GM12878 (cell line): Measurements from ENCODE around the gene ZNF655. TPM values are rescaled to one million over a fixed set of nuclear protein-coding genes. Genes with fewer than 3 reads are reported as not detected.
A peak's percentile ranks its signal among the peaks of the same experiment; 100 is the strongest.

Experiments
- CHD4 ChIP-seq: fragments of 200-600 bp; sonication (generic); IDR thresholded peaks from 2 replicates; pipeline ENCODE4 v1.6.1; 2016; ENCODE audit warnings: mild to moderate bottlenecking
- CREB1 ChIP-seq: IDR thresholded peaks from 2 replicates; pipeline ENCODE4 v1.6.1; 2012; ENCODE audit warnings: low read depth, mild to moderate bottlenecking, inconsistent platforms
- EGR1 ChIP-seq, 2 experiments: IDR thresholded peaks; 1 replicate in 1 of 2; 2 replicates in 1 of 2; pipeline ENCODE4 v1.6.1; 2011 to 2012; ENCODE audit warnings: low read depth in 2 of 2, low read length in 2 of 2, borderline replicate concordance in 1 of 2, mild to moderate bottlenecking in 1 of 2, moderate library complexity in 1 of 2
- EZH2 ChIP-seq: IDR thresholded peaks from 2 replicates; pipeline ENCODE4 v1.6.1; 2012; ENCODE audit warnings: low read depth, mild to moderate bottlenecking, control low read depth, inconsistent platforms, low read length, borderline replicate concordance; ENCODE audit not compliant: control insufficient read depth
- FOXK2 ChIP-seq: fragments of 450-650 bp; IDR thresholded peaks from 2 replicates; pipeline ENCODE4 v1.6.1; 2017; ENCODE audit warnings: mild to moderate bottlenecking, moderate library complexity
- MTA2 ChIP-seq: fragments of 450-650 bp; IDR thresholded peaks from 2 replicates; pipeline ENCODE4 v1.6.1; 2016; ENCODE audit warnings: low read depth, mild to moderate bottlenecking, moderate library complexity
- MTA3 ChIP-seq: IDR thresholded peaks from 2 replicates; pipeline ENCODE4 v1.6.1; 2012; ENCODE audit warnings: low read length, inconsistent platforms, borderline replicate concordance
- MYC ChIP-seq: IDR thresholded peaks from 2 replicates; pipeline ENCODE4 v1.6.1; 2011; ENCODE audit warnings: mild to moderate bottlenecking, low read length, moderate library complexity, inconsistent platforms; ENCODE audit not compliant: insufficient read depth, insufficient replicate concordance, insufficient read length, severe bottlenecking
- NBN ChIP-seq: fragments of 450-650 bp; IDR thresholded peaks from 2 replicates; pipeline ENCODE4 v1.6.1; 2016
- RB1 ChIP-seq: fragments of 450-650 bp; formaldehyde crosslinking; IDR thresholded peaks from 2 replicates; pipeline ENCODE4 v1.6.1; 2017; ENCODE audit warnings: mild to moderate bottlenecking, borderline replicate concordance
- RFX5 ChIP-seq: IDR thresholded peaks from 2 replicates; pipeline ENCODE4 v1.6.1; 2011; ENCODE audit warnings: low read depth, low read length, improper control_type of control experiment
- SMAD1 ChIP-seq: fragments of 450-650 bp; IDR thresholded peaks from 2 replicates; pipeline ENCODE4 v1.6.1; 2018; ENCODE audit warnings: mild to moderate bottlenecking, low read depth; ENCODE audit not compliant: partially characterized antibody
- SMAD5 ChIP-seq: IDR thresholded peaks from 2 replicates; pipeline ENCODE4 v1.6.1; 2016; ENCODE audit warnings: antibody characterized with exemption, low read depth
- SP1 ChIP-seq: IDR thresholded peaks from one replicate; pipeline ENCODE4 v1.6.1; 2011; ENCODE audit warnings: low read depth, low read length
- TAF1 ChIP-seq: IDR thresholded peaks from 2 replicates; pipeline ENCODE4 v1.6.1; 2011; ENCODE audit warnings: mild to moderate bottlenecking, low read depth, low read length, borderline replicate concordance
- YY1 ChIP-seq: IDR thresholded peaks from 2 replicates; pipeline ENCODE4 v1.6.1; 2011; ENCODE audit warnings: low read depth, mild to moderate bottlenecking, low read length
- ZNF217 ChIP-seq: fragments of 450-650 bp; IDR thresholded peaks from 2 replicates; pipeline ENCODE4 v1.6.1; 2017; ENCODE audit warnings: antibody characterized with exemption, mild to moderate bottlenecking
- ZNF622 ChIP-seq: fragments of 450-650 bp; IDR thresholded peaks from 2 replicates; pipeline ENCODE4 v1.6.1; 2017; ENCODE audit warnings: mild to moderate bottlenecking, inconsistent platforms
- polyA plus RNA-seq, 11 experiments: library from polyadenylated mRNA; depleted of rRNA in 4 of 11; unstranded in 6 of 11; stranded (reverse) in 5 of 11; fragments of >200 nt; fragmentation: Nextera tagmentation in 4 of 11; fragmentation: Illumina TruSeq in 1 of 11; extraction: Ambion mirVana in 4 of 11; extraction: Trizol in 1 of 11; gene quantifications; 1 replicate in 1 of 11; 2 replicates in 10 of 11; pipeline versions ENCODE4 v1.2.1 to v1.2.3, GENCODE V29; 2011 to 2016; ENCODE audit warnings: inconsistent platforms in 2 of 11, missing spikeins in 2 of 11, low read depth in 1 of 11
- total RNA-seq, 4 experiments: library from RNA; depleted of rRNA in 3 of 4; stranded (reverse); fragments of >200 nt in 3 of 4; fragmentation: Illumina TruSeq in 1 of 4; extraction: Trizol in 1 of 4; gene quantifications; 2 replicates each; pipeline versions ENCODE4 v1.2.1 to v1.2.3, GENCODE V29; 2013 to 2021
- TF ChIP-seq, protein P1 (sequence below): IDR thresholded peaks from 2 replicates; pipeline ENCODE4 v1.6.1; 2012; ENCODE audit warnings: low read depth, low read length, improper control_type of control experiment
- TF ChIP-seq, protein P2 (sequence below): IDR thresholded peaks from 2 replicates; pipeline ENCODE4 v1.6.1; 2012; ENCODE audit warnings: low read depth, low read length, improper control_type of control experiment
- TF ChIP-seq, protein P3 (sequence below): fragments of 450-650 bp; IDR thresholded peaks from 2 replicates; pipeline ENCODE4 v1.6.1; 2017; ENCODE audit warnings: mild to moderate bottlenecking, moderate library complexity

The ZNF655 gene
- total and polyA plus RNA-seq, 10 of the 15 experiments (the other 5 are each of a cell fraction or from before 2014, with no cell fraction given), result 14.5 to 107 (median 52.8) TPM

DNA sequence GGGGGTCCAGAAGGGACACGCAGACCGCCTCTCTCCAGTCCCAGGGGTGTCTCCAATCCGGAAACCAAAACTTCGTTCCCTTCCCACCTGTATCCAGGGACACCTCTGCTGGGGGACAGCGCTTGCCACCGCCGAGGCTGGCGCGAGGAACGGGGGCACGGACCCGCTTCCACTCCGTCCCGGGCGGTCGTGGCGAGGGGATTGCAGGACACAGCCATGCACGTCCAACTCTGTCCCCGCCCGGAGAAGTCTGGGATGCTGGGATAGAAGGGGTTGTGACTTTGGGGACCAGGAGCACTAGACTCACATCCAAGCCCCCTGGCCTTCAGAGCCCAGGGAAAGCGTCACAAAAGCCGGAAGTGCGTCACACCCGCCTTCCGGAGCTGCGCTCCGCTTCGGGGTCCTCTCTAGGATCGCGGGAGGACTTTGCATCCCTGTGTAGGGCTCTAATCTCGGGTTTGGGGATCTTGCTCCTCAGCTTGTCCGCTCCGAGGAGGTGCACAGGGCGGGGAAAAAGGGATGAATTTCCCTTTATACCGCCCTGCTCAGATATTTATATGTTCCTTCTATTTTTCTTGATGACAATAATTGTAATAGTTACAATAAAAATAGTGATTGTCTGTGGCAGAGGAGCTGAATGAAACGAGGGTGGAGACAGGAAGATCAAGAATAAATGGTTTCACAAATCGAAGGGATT is 6.5 kb upstream of the ZNF655 start, which contains the start of gene FAM200A (continued):
- TF ChIP-seq MTA2 (no peak), SP1 (peak; percentile 32), ZNF217 (no peak), SMAD1 (peak; percentile 37), RFX5 (0 out of 2 replicates have a peak, but pooled peaks have one; percentile 42), EGR1 (IDR thresholded peaks at IDR 0.05; ENCODE audit: borderline replicate concordance in 1 of 2, low read depth in 2 of 2, low read length in 2 of 2) (peak in 1 of 2 experiments; percentile 57; a peak in 1 of 3 replicates), NBN (peak; percentile 96), SMAD5 (no peak), EZH2 (no peak), CHD4 (no peak), ZNF622 (no peak), TAF1 (peak; percentile 85), YY1 (peak; percentile 53; the same call in 1 of the 2 replicates), RB1 (peak; percentile 72; the same call in 1 of the 2 replicates), CREB1 (peak; percentile 99), FOXK2 (no peak), MTA3 (peak; percentile 64; the same call in 1 of the 2 replicates), MYC (no peak)
- TF ChIP-seq, protein P1, sequence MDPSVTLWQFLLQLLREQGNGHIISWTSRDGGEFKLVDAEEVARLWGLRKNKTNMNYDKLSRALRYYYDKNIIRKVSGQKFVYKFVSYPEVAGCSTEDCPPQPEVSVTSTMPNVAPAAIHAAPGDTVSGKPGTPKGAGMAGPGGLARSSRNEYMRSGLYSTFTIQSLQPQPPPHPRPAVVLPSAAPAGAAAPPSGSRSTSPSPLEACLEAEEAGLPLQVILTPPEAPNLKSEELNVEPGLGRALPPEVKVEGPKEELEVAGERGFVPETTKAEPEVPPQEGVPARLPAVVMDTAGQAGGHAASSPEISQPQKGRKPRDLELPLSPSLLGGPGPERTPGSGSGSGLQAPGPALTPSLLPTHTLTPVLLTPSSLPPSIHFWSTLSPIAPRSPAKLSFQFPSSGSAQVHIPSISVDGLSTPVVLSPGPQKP, result peak; percentile 80; the same call in 1 of the 2 replicates
- TF ChIP-seq, protein P2, sequence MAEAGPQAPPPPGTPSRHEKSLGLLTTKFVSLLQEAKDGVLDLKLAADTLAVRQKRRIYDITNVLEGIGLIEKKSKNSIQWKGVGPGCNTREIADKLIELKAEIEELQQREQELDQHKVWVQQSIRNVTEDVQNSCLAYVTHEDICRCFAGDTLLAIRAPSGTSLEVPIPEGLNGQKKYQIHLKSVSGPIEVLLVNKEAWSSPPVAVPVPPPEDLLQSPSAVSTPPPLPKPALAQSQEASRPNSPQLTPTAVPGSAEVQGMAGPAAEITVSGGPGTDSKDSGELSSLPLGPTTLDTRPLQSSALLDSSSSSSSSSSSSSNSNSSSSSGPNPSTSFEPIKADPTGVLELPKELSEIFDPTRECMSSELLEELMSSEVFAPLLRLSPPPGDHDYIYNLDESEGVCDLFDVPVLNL, result no peak
- TF ChIP-seq, protein P3, sequence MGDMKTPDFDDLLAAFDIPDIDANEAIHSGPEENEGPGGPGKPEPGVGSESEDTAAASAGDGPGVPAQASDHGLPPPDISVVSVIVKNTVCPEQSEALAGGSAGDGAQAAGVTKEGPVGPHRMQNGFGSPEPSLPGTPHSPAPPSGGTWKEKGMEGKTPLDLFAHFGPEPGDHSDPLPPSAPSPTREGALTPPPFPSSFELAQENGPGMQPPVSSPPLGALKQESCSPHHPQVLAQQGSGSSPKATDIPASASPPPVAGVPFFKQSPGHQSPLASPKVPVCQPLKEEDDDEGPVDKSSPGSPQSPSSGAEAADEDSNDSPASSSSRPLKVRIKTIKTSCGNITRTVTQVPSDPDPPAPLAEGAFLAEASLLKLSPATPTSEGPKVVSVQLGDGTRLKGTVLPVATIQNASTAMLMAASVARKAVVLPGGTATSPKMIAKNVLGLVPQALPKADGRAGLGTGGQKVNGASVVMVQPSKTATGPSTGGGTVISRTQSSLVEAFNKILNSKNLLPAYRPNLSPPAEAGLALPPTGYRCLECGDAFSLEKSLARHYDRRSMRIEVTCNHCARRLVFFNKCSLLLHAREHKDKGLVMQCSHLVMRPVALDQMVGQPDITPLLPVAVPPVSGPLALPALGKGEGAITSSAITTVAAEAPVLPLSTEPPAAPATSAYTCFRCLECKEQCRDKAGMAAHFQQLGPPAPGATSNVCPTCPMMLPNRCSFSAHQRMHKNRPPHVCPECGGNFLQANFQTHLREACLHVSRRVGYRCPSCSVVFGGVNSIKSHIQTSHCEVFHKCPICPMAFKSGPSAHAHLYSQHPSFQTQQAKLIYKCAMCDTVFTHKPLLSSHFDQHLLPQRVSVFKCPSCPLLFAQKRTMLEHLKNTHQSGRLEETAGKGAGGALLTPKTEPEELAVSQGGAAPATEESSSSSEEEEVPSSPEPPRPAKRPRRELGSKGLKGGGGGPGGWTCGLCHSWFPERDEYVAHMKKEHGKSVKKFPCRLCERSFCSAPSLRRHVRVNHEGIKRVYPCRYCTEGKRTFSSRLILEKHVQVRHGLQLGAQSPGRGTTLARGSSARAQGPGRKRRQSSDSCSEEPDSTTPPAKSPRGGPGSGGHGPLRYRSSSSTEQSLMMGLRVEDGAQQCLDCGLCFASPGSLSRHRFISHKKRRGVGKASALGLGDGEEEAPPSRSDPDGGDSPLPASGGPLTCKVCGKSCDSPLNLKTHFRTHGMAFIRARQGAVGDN, result peak; percentile 57
